Type B pancreatic cell (in vitro differentiated cells): ENCODE measurements around the gene KLF12. TPM values are rescaled to one million over a fixed set of nuclear protein-coding genes. Genes with fewer than 3 reads are reported as not detected.
A peak's percentile ranks its signal among the peaks of the same experiment; 100 is the strongest.

Experiments used
- DNase-seq: peaks from one replicate; pipeline ENCODE4 v3.0.0; 2021; ENCODE audit warnings: mixed read lengths; ENCODE audit not compliant: unreplicated experiment; ENCODE audit errors: extremely low spot score
- H3K27ac Mint-ChIP-seq: 2 replicates; pipeline ENCODE4 v1.8.0; 2021; ENCODE audit warnings: mild to moderate bottlenecking, mixed read lengths
- H3K27me3 Mint-ChIP-seq: 2 replicates; pipeline ENCODE4 v1.8.0; 2021; ENCODE audit warnings: mixed read lengths
- H3K36me3 Mint-ChIP-seq: 2 replicates; pipeline ENCODE4 v1.8.0; 2021; ENCODE audit warnings: mixed read lengths
- H3K4me1 Mint-ChIP-seq: one replicate; pipeline ENCODE4 v1.8.0; 2021; ENCODE audit warnings: mixed read lengths; ENCODE audit not compliant: unreplicated experiment
- H3K4me3 Mint-ChIP-seq: 2 replicates; pipeline ENCODE4 v1.8.0; 2021; ENCODE audit warnings: mild to moderate bottlenecking, mixed read lengths
- H3K9me3 Mint-ChIP-seq: 2 replicates; pipeline ENCODE4 v1.8.0; 2021; ENCODE audit warnings: mixed read lengths
- CTCF ChIP-seq: fragments of 200-600 bp; sonication (generic); conservative IDR thresholded peaks from 2 replicates; pipeline ENCODE4 v1.5.0; 2021; ENCODE audit warnings: antibody characterized with exemption, mild to moderate bottlenecking
- total RNA-seq: library from RNA; stranded (reverse); gene quantifications from 2 replicates; pipeline ENCODE4 v1.2.1, GENCODE V29; 2021; ENCODE audit warnings: low replicate concordance

Gene KLF12
- total RNA-seq, 1 donor from 2014 or later: 30.2 TPM

- Mint-ChIP-seq H3K4me1 (peaks cover 24% of the 10 kb centered on the region), H3K27ac (no peak overlapping the region), H3K36me3 (peaks cover 21% of the 10 kb centered on the region), H3K27me3 (no peaks in the 10 kb centered on the region), H3K9me3 (peaks cover 12% of the 10 kb centered on the region), H3K4me3 (no peak overlapping the region)
- TF ChIP-seq CTCF: no peak
- DNase-seq: no peak
Measured at GRCh38 chr13:74093691-74094090, 40.5 kb downstream of the KLF12 start.

GRCh38 chr13:74092711-74093110, 41.5 kb downstream of the KLF12 start:
- no peak overlapping the region for H3K4me3 Mint-ChIP-seq
- no peak for TF ChIP-seq CTCF
- H3K9me3 Mint-ChIP-seq: peaks cover 12% of the 10 kb centered on the region
- no peaks in the 10 kb centered on the region for H3K27me3 Mint-ChIP-seq
- peaks cover 22% of the 10 kb centered on the region for H3K4me1 Mint-ChIP-seq
- peak overlapping the region; percentile 18 for H3K27ac Mint-ChIP-seq
- H3K36me3 Mint-ChIP-seq: peaks cover 21% of the 10 kb centered on the region
- no peak for DNase-seq

GRCh38 chr13:74090869-74091605, 43.2 kb downstream of the KLF12 start:
- peaks cover 9% of the 10 kb centered on the region for H3K9me3 Mint-ChIP-seq

GRCh38 chr13:74090397-74090796, 43.8 kb downstream of the KLF12 start:
- peaks cover 16% of the 10 kb centered on the region for H3K4me1 Mint-ChIP-seq
- H3K27me3 Mint-ChIP-seq: no peaks in the 10 kb centered on the region
- H3K4me3 Mint-ChIP-seq: no peak overlapping the region
- TF ChIP-seq CTCF: no peak
- H3K27ac Mint-ChIP-seq: no peak overlapping the region
- no peak for DNase-seq
- H3K9me3 Mint-ChIP-seq: peaks cover 6% of the 10 kb centered on the region
- H3K36me3 Mint-ChIP-seq: peaks cover 22% of the 10 kb centered on the region

More at GRCh38 chr13:74090869-74091605, 43.2 kb downstream of the KLF12 start:
- no peak overlapping the region for H3K4me3 Mint-ChIP-seq
- H3K27ac Mint-ChIP-seq: no peak overlapping the region
- TF ChIP-seq CTCF: no peak
- H3K36me3 Mint-ChIP-seq: peaks cover 26% of the 10 kb centered on the region
- peaks cover 18% of the 10 kb centered on the region for H3K4me1 Mint-ChIP-seq
- H3K27me3 Mint-ChIP-seq: no peaks in the 10 kb centered on the region
- DNase-seq: no peak

GRCh38 chr13:74087357-74087756, 46.8 kb downstream of the KLF12 start:
- Mint-ChIP-seq H3K9me3 (peaks cover 6% of the 10 kb centered on the region), H3K4me1 (peaks cover 23% of the 10 kb centered on the region), H3K27ac (no peak overlapping the region), H3K36me3 (peaks cover 29% of the 10 kb centered on the region), H3K27me3 (no peaks in the 10 kb centered on the region), H3K4me3 (no peak overlapping the region)
- TF ChIP-seq CTCF: no peak
- DNase-seq: no peak
